ENCODE data around the gene PTPRJ. TPM values are rescaled to one million over a fixed set of nuclear protein-coding genes. Genes with fewer than 3 reads are reported as not detected.

The PTPRJ gene
- total RNA-seq, 2 donors from 2014 or later: 26.5 to 37.4 TPM

GRCh38 chr11:48095779-48096470, 115.6 kb downstream of the PTPRJ start:
- no peaks in the 10 kb centered on the region for H3K9me3 ChIP-seq (ENCODE audit: control insufficient read depth, low read length)
- TF ChIP-seq CTCF (conservative IDR thresholded peaks at IDR 0.05): no peak
- Mint-ChIP-seq H3K4me1 (peaks cover 30% of the 10 kb centered on the region), H3K4me3 (no peak overlapping the region), H3K36me3 (ENCODE audit: low read depth) (no peaks in the 10 kb centered on the region), H3K9me3 (no peaks in the 10 kb centered on the region), H3K27ac (peak overlapping the region; percentile 82), H3K27me3 (ENCODE audit: insufficient read depth) (no peaks in the 10 kb centered on the region)
- WGBS, 2 experiments (ENCODE audit: insufficient coverage in 1 of 2, insufficient read length in 1 of 2): 63 to 77% methylated on average over 10 to 12 of the region's 12 CpGs
- no peaks in the 10 kb centered on the region for H3K27me3 ChIP-seq (ENCODE audit: control insufficient read depth, insufficient read depth, low read length, poor library complexity, severe bottlenecking)
- no peak overlapping the region for H3K4me3 ChIP-seq (ENCODE audit: low read length)
- no peaks in the 10 kb centered on the region for H3K36me3 ChIP-seq (ENCODE audit: control insufficient read depth, insufficient read depth, low read length)
- no peak overlapping the region for H3K9ac ChIP-seq (ENCODE audit: extremely low read depth, low read length, poor library complexity, severe bottlenecking)
- peaks cover 16% of the 10 kb centered on the region for H3K4me1 ChIP-seq (ENCODE audit: control insufficient read depth, insufficient read depth, low read length)
- H3K27ac ChIP-seq (ENCODE audit: low read depth, low read length): no peak overlapping the region
- DNase-seq: no peak

GRCh38 chr11:48096588-48097525, 116.5 kb downstream of the PTPRJ start:
- Mint-ChIP-seq H3K27me3 (ENCODE audit: insufficient read depth) (no peaks in the 10 kb centered on the region), H3K36me3 (ENCODE audit: low read depth) (no peaks in the 10 kb centered on the region), H3K4me1 (peaks cover 35% of the 10 kb centered on the region), H3K4me3 (no peak overlapping the region), H3K9me3 (no peaks in the 10 kb centered on the region), H3K27ac (peak overlapping the region; percentile 82)
- Histone ChIP-seq H3K4me3 (ENCODE audit: low read length) (no peak overlapping the region), H3K27me3 (ENCODE audit: control insufficient read depth, insufficient read depth, low read length, poor library complexity, severe bottlenecking) (no peaks in the 10 kb centered on the region), H3K27ac (ENCODE audit: low read depth, low read length) (no peak overlapping the region), H3K9me3 (ENCODE audit: control insufficient read depth, low read length) (no peaks in the 10 kb centered on the region), H3K4me1 (ENCODE audit: control insufficient read depth, insufficient read depth, low read length) (peaks cover 16% of the 10 kb centered on the region), H3K36me3 (ENCODE audit: control insufficient read depth, insufficient read depth, low read length) (no peaks in the 10 kb centered on the region), H3K9ac (ENCODE audit: extremely low read depth, low read length, poor library complexity, severe bottlenecking) (no peak overlapping the region)
- 43 to 66% methylated on average over 3 to 6 of the region's 6 CpGs for WGBS, 2 experiments (ENCODE audit: insufficient coverage in 1 of 2, insufficient read length in 1 of 2)
- TF ChIP-seq CTCF (conservative IDR thresholded peaks at IDR 0.05): peak; percentile 57
- DNase-seq: peak; percentile 77

GRCh38 chr11:48098024-48098423, 117.7 kb downstream of the PTPRJ start:
- TF ChIP-seq CTCF (conservative IDR thresholded peaks at IDR 0.05): no peak
- Mint-ChIP-seq H3K9me3 (no peaks in the 10 kb centered on the region), H3K27ac (no peak overlapping the region)

More at GRCh38 chr11:48098024-48098423, 117.7 kb downstream of the PTPRJ start:
- Histone ChIP-seq H3K27ac (ENCODE audit: low read depth, low read length) (no peak overlapping the region), H3K9ac (ENCODE audit: extremely low read depth, low read length, poor library complexity, severe bottlenecking) (no peak overlapping the region), H3K27me3 (ENCODE audit: control insufficient read depth, insufficient read depth, low read length, poor library complexity, severe bottlenecking) (no peaks in the 10 kb centered on the region), H3K4me1 (ENCODE audit: control insufficient read depth, insufficient read depth, low read length) (peaks cover 16% of the 10 kb centered on the region), H3K4me3 (ENCODE audit: low read length) (no peak overlapping the region), H3K36me3 (ENCODE audit: control insufficient read depth, insufficient read depth, low read length) (no peaks in the 10 kb centered on the region), H3K9me3 (ENCODE audit: control insufficient read depth, low read length) (no peaks in the 10 kb centered on the region)
- DNase-seq: no peak
- Mint-ChIP-seq H3K27me3 (ENCODE audit: insufficient read depth) (no peaks in the 10 kb centered on the region), H3K4me1 (peaks cover 38% of the 10 kb centered on the region), H3K4me3 (no peak overlapping the region), H3K36me3 (ENCODE audit: low read depth) (no peaks in the 10 kb centered on the region)
- 77 to 93% methylated on average over 3 to 6 of the region's 6 CpGs for WGBS, 2 experiments (ENCODE audit: insufficient coverage in 1 of 2, insufficient read length in 1 of 2)

Measured in endodermal cell (in vitro differentiated cells).